ENCODE data around the gene EEF1B2. TPM values are rescaled to one million over a fixed set of nuclear protein-coding genes. Genes with fewer than 3 reads are reported as not detected.
A peak's percentile ranks its signal among the peaks of the same experiment; 100 is the strongest.

The EEF1B2 gene
- total RNA-seq (2021; fragmentation: NEBNext Ultra II Directional; extraction: Animal tissue kit (Norgen Biotek cat#: 25700)) = 675 and 679 TPM in 2 replicates
- 381 and 504 TPM in 2 replicates for polyA plus RNA-seq (2011; rRNA removed)
- 747 TPM for polyA plus RNA-seq (2011; cell fraction: cytosol; rRNA removed)
- polyA plus RNA-seq (2011; cell fraction: nucleus; rRNA removed) = 321 TPM
- polyA plus RNA-seq (2012, experiment 1 of 2) = 803 to 979 TPM (median 851 TPM) in 4 replicates
- 655 TPM for polyA plus RNA-seq (2012, experiment 2 of 2)
- 829 TPM for polyA plus RNA-seq (2013, experiment 1 of 2)
- polyA plus RNA-seq (2013, experiment 2 of 2) = 776 TPM
- 373 TPM in 2 replicates for polyA minus RNA-seq (2011; rRNA and poly(A)+ RNA removed)
- polyA minus RNA-seq (2011; cell fraction: cytosol; rRNA and poly(A)+ RNA removed) = 289 TPM
- polyA minus RNA-seq (2011; cell fraction: nucleus; rRNA and poly(A)+ RNA removed) = 448 TPM
- long read RNA-seq, experiment 1, transcript EEF1B2-201 (7 exons, 844 nt) = minor isoform, 15 of 558 reads
- long read RNA-seq, experiment 1, transcript EEF1B2-211 (2 exons, 587 nt) = minor isoform, 15 of 558 reads
- long read RNA-seq, experiment 1, transcript EEF1B2-203 (6 exons, 1,098 nt) = major isoform, 370 of 558 reads
- long read RNA-seq, experiment 1, partial matches to known transcripts = 143 of 558 reads
- long read RNA-seq, experiment 1, other reads (novel, unspliced or antisense) = 8 of 558 reads
- long read RNA-seq, experiment 2, transcript EEF1B2-201 (7 exons, 844 nt) = minor isoform, 143 of 632 reads
- long read RNA-seq, experiment 2, transcript EEF1B2-203 (6 exons, 1,098 nt) = major isoform, 364 of 632 reads
- long read RNA-seq, experiment 2, transcript EEF1B2-202 (7 exons, 880 nt) = minor isoform, 68 of 632 reads
- long read RNA-seq, experiment 2, partial matches to known transcripts = 43 of 632 reads
- long read RNA-seq, experiment 2, other reads (novel, unspliced or antisense) = 12 of 632 reads

- Histone ChIP-seq H4K20me1 (replicated peaks in 1 of 2; ENCODE audit: control insufficient read depth in 1 of 2, insufficient read depth in 2 of 2, low read length in 2 of 2) (peaks cover 3 to 12% of the 10 kb centered on the region in 2 experiments), H2BK15ac (ENCODE audit: low read length) (0 out of 2 replicates have a peak within 1 kb of the TSS, but pooled peaks have one; percentile 67), H3K4me2 (ENCODE audit: insufficient read depth in 1 of 2, low read depth in 2 of 2, low read length in 2 of 2) (peak within 1 kb of the TSS; percentile 89 to 95), H2BK5ac (ENCODE audit: low read depth, low read length) (peak within 1 kb of the TSS; percentile 94), H2AK5ac (ENCODE audit: low read depth, low read length) (peak within 1 kb of the TSS; percentile 98), H3K79me2 (ENCODE audit: control insufficient read depth in 1 of 2, insufficient read depth in 2 of 2, low read length in 2 of 2) (peaks cover 9 to 62% of the 10 kb centered on the region in 2 experiments), H3K18ac (ENCODE audit: extremely low read depth, low read length) (peak within 1 kb of the TSS; percentile 97), H4K5ac (ENCODE audit: insufficient read length, low read depth, low read length) (peak within 1 kb of the TSS; percentile 84), H3K9me3 (ENCODE audit: insufficient read depth in 2 of 2, low read depth in 1 of 2, low read length in 1 of 2) (no peaks in the 10 kb centered on the region), H3K4me3 (ENCODE audit: extremely low read depth in 1 of 4, insufficient read depth in 2 of 4, low read depth in 3 of 4, low read length in 4 of 4) (peak within 1 kb of the TSS; percentile 94 to 100 (median 97)), H3K56ac (replicated peaks; ENCODE audit: insufficient read length, low read depth, low read length) (peak within 1 kb of the TSS; percentile 91), H2BK120ac (replicated peaks; ENCODE audit: low read depth, low read length) (peak within 1 kb of the TSS; percentile 31), H3K79me1 (ENCODE audit: low read depth, low read length) (no peaks in the 10 kb centered on the region; the same call in 1 of the 2 replicates), H4K91ac (replicated peaks; ENCODE audit: insufficient read length, low read length) (peak within 1 kb of the TSS; percentile 90), H3K36me3 (ENCODE audit: control insufficient read depth in 2 of 4, insufficient read depth in 4 of 4, low read length in 3 of 4) (peaks cover 11 to 37% (median 23%) of the 10 kb centered on the region in 4 experiments), H3K4ac (replicated peaks; ENCODE audit: insufficient read length, low read depth, low read length) (peak within 1 kb of the TSS; percentile 84), H3K23me2 (ENCODE audit: low read depth, low read length) (peaks cover 11% of the 10 kb centered on the region), H3K4me1 (replicated peaks in 1 of 4; ENCODE audit: control insufficient read depth in 3 of 4, insufficient read depth in 4 of 4, low read length in 3 of 4) (peaks cover 0 to 4% (median 3%) of the 10 kb centered on the region in 4 experiments; a peak in 5 of 7 replicates), H2AFZ (ENCODE audit: low read length) (peak within 1 kb of the TSS; percentile 82; the same call in 1 of the 2 replicates), H2BK20ac (ENCODE audit: low read length) (no peak within 1 kb of the TSS), H3K27me3 (replicated peaks in 1 of 4; ENCODE audit: control insufficient read depth in 3 of 4, extremely low read depth in 1 of 4, insufficient read depth in 3 of 4, low read length in 3 of 4) (no peaks in the 10 kb centered on the region), H2BK12ac (ENCODE audit: low read depth, low read length) (peak within 1 kb of the TSS; percentile 75; the same call in 1 of the 2 replicates), H4K8ac (ENCODE audit: extremely low read depth, insufficient read depth, low read length) (peak within 1 kb of the TSS; percentile 79; the same call in 1 of the 2 replicates), H3K9ac (replicated peaks in 1 of 4; ENCODE audit: extremely low read depth in 1 of 4, low read depth in 3 of 4, low read length in 3 of 4) (peak within 1 kb of the TSS; percentile 91 to 98 (median 92)), H3K27ac (ENCODE audit: low read depth, low read length) (peak within 1 kb of the TSS; percentile 85), H3K14ac (ENCODE audit: insufficient read length) (no peak within 1 kb of the TSS), H3K23ac (ENCODE audit: insufficient read length) (no peak within 1 kb of the TSS)
- ChIA-PET CTCF (ENCODE audit: partially characterized antibody) (interaction anchor here (0.6 to 2.6 kb wide), 4 partner anchors 16 to 658 kb away, joined by 3 to 9 read pairs (median 3); no protein-coding TSS in a partner anchor), POLR2A (ENCODE audit: partially characterized antibody) (interaction anchor here (0.6 to 3.6 kb wide), 36 partner anchors 10 to 232 kb away, joined by 3 to 19 read pairs (median 5); partner anchors contain the start of genes INO80D and ZDBF2)
- DNase-seq (ENCODE audit: low read depth in 1 of 2, low spot score in 2 of 2) (peak; percentile 93 to 97), FAIRE-seq (peak; percentile 73)
- 1% methylated on average over 58 of the region's 64 CpGs; no CpG with 5 or more reads in 1 of the 2 experiments for WGBS, 2 experiments (ENCODE audit: extremely low coverage in 1 of 2, insufficient coverage in 1 of 2, insufficient read length in 1 of 2, insufficient replicate concordance in 2 of 2, low coverage in 1 of 2, low lambda C conversion rate in 2 of 2, missing lambda C conversion rate in 1 of 2)
- TF ChIP-seq SAP30 (IDR thresholded peaks at IDR 0.05; ENCODE audit: insufficient read depth, insufficient replicate concordance, low read length) (no peak), KDM5A (IDR thresholded peaks at IDR 0.05; ENCODE audit: low read length) (no peak), TAF1 (IDR thresholded peaks at IDR 0.05; ENCODE audit: low read depth, low read length) (peak; percentile 78; the same call in 1 of the 2 replicates), KDM4A (IDR thresholded peaks at IDR 0.05; ENCODE audit: low read depth, low read length, severe bottlenecking) (peak; percentile 12), YY1 (IDR thresholded peaks at IDR 0.05; ENCODE audit: low read depth, low read length) (peak; percentile 97), SIN3A (conservative IDR thresholded peaks at IDR 0.05 in 1 of 2, IDR thresholded peaks at IDR 0.05 in 1 of 2; ENCODE audit: low read depth in 1 of 2, low read length in 2 of 2) (peak; percentile 64 to 84; a peak in 2 of 4 replicates)
Observed at GRCh38 chr2:206159346-206160124, at the start of gene EEF1B2, which contains the start of gene NDUFS1. Gene EEF1B2 (plus strand): TSS chr2:206159895. CDS start chr2:206159980, 85 bp downstream. Gene NDUFS1 (minus strand): TSS chr2:206159444. CDS start chr2:206153678, 5,766 bp downstream.

All from H1 (cell line).